Measurements from ENCODE around the gene C9orf43.
A peak's percentile ranks its signal among the peaks of the same experiment; 100 is the strongest.
"Not testable (repeated sequence)": the region's sequence is repeated elsewhere in the genome, so short reads cannot be mapped to it uniquely, and the experiment has no call there.

The C9orf43 gene

GRCh38 chr9:113421726-113422125 lies 11.2 kb downstream of the C9orf43 start:
- DNase-seq: no peak

- no peak for DNase-seq
Observed at GRCh38 chr9:113425072-113425471, 14.5 kb downstream of the C9orf43 start.

GRCh38 chr9:113426701-113427100 lies 16.2 kb downstream of the C9orf43 start:
- no peak for DNase-seq

DNA sequence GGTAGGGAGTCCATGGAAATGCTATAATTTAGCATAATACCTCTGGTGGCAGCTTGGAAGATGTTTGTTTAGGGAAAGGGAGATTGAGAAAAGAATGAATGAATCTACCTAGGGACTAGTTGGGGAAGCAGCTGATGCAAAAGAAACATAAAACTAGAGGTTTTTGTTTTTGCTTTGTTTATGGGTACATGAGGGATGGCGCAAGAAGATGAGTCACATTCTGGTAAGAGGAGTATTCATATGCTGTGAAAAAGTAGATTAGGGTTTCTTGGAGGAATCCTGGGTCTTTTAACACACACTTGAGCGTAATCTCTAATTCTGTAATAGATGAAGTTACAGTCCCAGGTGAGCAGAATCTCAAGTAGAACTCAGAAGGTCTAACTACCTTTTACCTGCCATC lies 17.1 kb downstream of the C9orf43 start:
- DNase-seq: no peak

GRCh38 chr9:113428062-113428615 lies 17.6 kb downstream of the C9orf43 start:
- no peak for DNase-seq

GRCh38 chr9:113431191-113431590 lies 20.6 kb downstream of the C9orf43 start:
- no peak for DNase-seq

DNA sequence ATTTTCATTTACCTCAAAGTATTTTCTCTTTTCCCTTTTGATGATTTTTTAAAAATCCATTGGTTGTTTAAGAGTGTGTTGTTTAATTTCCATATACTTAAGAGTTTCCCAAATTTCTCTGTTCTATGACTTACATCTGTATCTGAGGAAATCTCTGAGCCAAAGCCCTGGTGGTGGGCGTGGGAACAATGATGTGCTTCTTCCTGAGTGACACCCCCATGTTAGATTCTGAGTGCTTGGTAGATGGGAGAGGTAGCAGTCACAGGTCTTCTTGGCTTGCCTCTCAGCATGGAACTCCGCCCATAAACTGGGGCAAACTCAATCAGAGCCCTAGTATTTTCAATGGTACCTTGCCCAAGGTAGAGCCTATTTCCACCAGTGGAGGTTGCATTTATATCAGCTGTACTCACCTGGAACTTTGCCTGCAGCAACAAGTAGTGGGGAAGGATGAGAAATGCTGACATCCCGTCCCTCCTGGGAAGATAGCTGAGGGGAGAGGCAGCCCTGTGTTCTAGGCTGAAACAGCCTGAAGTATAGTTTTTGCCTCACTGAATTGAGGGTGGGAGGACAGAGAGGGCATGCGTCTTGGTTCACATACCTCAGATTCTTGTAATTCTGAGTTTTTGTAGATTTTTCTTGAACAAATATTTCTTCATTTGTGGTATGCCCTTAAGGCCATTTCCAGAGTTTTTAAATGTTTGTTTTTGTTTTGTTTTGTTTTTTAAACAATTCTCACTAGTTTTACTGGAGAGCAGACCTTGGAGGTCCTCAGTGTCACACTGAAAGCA lies 26.4 kb downstream of the C9orf43 start:
- no peak for DNase-seq

DNA sequence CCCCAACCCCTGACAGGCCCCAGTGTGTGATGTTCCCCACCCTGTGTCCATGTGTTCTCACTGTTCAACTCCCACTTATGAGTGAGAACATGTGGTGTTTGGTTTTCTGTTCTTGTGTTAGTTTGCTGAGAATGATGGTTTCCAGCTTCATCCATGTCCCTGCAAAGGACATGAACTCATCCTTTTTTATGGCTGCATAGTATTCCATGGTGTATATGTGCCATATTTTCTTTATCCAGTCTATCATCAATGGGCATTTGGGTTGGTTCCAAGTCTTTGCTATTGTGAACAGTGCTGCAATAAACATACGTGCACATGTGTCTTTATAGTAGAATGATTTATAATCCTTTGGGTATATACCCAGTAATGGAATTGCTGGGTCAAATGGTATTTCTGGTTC lies 27.2 kb downstream of the C9orf43 start:
- DNase-seq: not testable (repeated sequence)

GRCh38 chr9:113444736-113445135 lies 34.2 kb downstream of the C9orf43 start:
- no peak for DNase-seq

DNA sequence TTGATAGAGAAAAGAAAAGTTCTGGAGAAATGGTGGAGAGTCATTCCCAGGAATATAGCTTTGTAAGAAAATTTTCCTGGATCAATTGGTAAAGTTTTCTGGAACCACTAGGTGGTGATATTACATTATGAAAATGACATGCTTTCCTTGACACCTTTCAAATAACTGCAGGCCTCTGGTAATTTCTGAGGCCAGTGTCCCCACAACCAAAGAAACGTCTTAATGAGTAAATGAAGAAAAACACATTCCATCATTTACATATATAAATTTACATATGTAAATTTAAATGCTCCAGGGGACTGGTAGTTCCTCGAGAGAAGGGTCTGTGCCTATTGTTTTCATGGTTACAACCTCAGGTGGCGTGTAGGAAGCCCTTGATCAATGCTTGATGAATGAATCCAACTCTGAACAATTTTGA lies 35.8 kb downstream of the C9orf43 start:
- peak; percentile 7 for DNase-seq

- no peak for DNase-seq
Observed at GRCh38 chr9:113449376-113449775, 38.8 kb downstream of the C9orf43 start.

- no peak for DNase-seq
Observed at GRCh38 chr9:113452113-113452605, 41.6 kb downstream of the C9orf43 start.

GRCh38 chr9:113454914-113455761 lies 44.6 kb downstream of the C9orf43 start:
- no peak for DNase-seq

GRCh38 chr9:113456235-113456634 lies 45.7 kb downstream of the C9orf43 start:
- DNase-seq: no peak

DNA sequence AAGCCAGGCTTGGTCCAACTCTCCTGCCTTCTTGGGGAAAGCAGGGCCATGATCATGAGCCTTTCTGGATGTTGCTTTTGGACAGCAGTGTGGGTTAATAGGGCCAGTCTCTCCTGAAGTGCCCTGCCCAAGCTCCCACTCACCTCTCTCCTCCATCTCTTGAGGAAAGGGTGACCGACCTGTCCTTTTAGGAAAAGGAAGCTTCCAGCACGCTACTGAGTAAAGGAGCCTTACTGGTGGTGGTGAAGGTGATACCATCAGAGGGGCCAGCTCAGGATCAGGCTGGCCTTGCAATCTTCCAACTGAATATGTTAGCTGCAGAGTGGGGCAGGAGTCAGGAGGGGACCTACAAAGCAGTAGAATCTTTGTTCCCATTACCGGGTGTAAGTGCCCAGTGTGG lies 50.7 kb downstream of the C9orf43 start:
- no peak for DNase-seq

- no peak for DNase-seq
Observed at GRCh38 chr9:113461943-113462342, 51.4 kb downstream of the C9orf43 start.

GRCh38 chr9:113462781-113463286 lies 52.3 kb downstream of the C9orf43 start:
- no peak for DNase-seq

DNA sequence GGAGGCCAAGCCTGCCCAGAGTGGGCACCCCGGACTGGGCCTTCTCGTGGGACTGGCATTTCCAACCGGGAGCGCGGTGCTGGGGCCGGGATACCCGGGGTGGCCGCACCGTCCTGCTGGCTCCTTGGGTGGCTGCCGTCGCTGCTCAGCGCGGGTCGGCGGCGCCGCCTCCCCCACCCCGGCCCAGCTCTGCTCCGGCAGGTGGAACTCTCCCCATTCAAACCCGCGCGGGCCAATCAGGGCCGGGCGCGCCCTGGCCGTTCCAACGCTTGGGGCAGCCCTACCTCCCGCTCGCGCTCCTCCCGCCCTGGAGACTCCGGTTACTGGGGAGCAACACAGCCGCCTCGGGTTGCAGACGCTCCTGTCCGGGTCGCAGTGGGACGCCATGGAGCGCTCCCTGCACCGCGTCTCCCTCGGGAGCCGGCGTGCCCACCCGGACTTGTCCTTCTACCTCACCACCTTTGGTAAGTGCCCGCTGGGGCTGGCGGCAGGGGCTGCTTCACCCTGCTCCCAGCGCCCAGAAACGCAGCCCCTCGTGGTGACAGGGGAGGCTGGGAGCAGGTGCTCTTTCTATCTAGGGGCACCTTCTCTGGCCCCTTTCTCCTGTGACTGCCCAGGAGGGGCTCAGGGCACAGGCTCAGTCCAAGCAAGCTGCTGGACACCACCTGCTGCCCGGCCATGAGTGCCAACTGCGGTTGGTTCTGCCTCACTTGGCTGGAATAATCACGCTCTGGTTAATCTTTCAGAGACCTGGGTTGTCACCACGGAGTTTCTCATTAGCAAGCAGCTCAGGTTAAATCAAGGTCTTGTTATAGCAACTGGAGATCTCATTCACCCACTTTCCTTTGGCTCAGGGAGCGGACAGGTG lies 53.1 kb downstream of the C9orf43 start, which contains the start of gene RGS3:
RGS3 (plus strand) TSS at position 310 of the 868 bp plus-strand sequence; CDS start at position 386, 76 bp downstream.
- peak; percentile 76 for DNase-seq

DNA sequence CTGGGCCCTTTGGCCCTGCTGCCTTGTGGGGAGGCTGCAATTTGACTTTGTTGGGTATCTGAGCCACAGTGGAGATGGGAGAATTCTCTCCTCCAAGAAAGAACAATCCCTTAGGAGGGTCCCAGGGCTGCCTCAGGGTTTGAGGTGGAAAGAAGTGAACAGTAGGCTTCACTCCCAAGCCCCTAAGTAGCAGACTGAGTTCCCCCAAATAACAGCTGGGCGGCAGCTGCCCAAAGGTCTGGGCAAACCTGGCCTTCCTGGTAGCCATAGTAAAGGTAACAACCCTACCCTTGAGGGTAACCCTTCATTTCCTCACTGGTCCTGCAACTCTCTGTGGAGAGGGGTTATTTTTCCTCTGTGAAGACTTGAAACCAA lies 53.7 kb downstream of the C9orf43 start:
- DNase-seq: no peak

GRCh38 chr9:113465599-113466140 lies 55.1 kb downstream of the C9orf43 start:
- DNase-seq: peak; percentile 23

DNA sequence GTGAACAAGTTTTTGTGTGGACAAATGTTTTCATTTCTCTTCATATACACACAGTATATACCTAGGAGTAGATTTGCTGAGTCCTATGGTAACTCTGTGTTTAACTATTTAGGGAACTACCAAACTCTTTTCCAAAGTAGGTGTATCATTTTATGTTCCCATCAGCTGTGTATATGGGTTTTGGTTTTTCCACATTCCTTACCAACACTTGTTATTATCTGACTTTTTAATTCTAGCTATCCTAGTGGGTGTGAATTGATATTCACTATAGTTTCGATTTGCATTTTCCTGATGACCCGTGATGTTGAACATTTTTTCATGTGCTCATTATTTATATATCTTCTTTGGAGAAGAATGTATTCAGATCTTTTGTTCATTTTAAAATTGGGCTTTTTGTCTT lies 56.6 kb downstream of the C9orf43 start:
- DNase-seq: no peak
